Measurements from ENCODE around the gene ATPAF2. TPM values are rescaled to one million over a fixed set of nuclear protein-coding genes. Genes with fewer than 3 reads are reported as not detected.

ATPAF2 gene
- 10 to 100 TPM in 2 of 3 donors, 1 to 10 TPM in 1; 8.8 to 16.5 (median 15.0) TPM for polyA plus RNA-seq

DNA sequence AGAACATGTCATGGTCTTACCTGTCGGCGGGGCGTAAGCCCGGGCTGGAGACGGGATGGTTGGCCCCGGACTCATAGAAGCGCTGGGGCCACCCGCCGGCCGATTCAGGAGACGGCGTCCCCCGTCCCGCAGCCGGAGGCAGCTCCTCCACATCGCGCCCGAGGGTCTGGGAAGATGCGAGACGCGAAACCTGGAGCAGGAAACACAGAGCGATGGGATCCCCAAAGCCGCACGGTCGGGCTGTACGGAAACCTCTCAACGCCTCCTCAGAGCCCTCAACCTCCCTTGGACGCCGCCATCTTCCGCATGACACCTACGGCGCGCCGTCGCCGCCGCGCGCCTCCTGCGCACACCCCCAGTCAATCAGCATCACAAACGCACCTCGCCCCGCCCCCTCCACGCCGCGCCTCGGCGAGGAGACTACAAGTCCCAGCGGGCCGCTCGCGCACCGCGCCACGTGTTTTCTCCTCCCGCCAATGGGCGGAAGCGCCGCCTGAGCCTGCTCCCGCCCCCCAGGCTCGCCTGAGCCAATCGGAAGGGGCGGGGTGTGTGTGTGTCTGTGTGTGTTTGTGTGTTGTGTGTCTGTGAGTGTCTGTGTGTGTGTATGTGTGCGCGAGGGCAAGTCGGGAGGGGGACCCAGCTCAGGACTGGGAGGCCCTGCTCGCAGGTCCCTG lies at the start of gene ATPAF2, which contains the start of gene GID4:
Gene ATPAF2, minus strand, starts transcription at position 308 of the 674 bp plus-strand sequence. Its CDS starts 155 bp downstream, at position 153.
Gene GID4, plus strand, starts transcription at position 548 of the 674 bp plus-strand sequence. Its CDS starts 57 bp downstream, at position 605.
- WGBS, 3 donors = 0 to 1% (median 1%) methylated on average over 65 to 67 of the region's 67 CpGs
- no peak within 1 kb of the TSS for H3K27ac ChIP-seq (ENCODE audit: low read depth, low read length)

DNA sequence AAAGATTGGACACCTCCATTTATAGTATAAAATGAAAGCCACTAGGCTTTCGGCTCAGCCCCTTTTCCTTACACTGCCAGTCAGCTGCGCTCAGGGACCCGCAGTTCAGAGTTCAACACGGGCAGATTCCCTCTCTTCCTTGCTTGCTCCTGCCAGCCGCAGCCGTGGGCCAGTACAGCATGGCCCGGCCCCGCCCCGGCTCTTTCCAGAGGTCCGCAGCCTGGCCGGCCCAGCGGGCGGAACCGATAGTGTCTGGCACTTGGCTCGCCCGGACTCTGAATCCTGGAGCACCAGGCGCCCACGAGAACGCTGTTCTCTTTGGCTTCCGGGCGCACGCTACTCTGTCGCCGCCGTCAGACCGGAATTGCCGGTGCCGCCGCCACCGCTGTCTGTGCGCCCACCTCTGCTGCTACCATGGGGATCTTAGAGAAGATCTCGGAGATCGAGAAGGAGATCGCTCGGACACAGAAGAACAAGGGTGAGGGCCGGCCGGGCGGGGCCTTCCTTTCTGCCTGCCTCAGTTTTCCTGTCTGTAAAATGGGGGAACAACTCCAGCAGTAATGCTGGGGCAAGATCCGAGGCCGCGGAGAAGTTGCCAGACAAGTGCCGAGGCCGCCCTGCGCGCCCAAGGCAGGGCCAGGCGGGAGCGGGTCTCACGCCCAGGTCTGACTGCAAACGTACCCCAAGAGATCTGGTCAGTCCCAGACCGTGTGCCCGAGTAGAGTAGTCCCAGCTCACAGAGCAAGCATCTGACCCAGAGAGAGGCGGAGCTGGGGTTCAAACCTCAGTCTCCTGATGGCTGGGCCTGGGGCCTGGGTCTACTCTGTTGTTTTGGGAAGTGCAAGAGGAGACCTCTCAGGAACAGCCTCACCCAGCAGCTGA lies 48.9 kb upstream of the ATPAF2 start, which contains the start of gene DRG2:
Gene DRG2, plus strand, starts transcription at position 339 of the 882 bp plus-strand sequence. Its CDS starts 76 bp downstream, at position 415.
- WGBS, 3 donors = 0 to 1% (median 1%) methylated on average over 52 of the region's 52 CpGs
- H3K27ac ChIP-seq (ENCODE audit: low read depth, low read length) = no peak within 1 kb of the TSS

DNA sequence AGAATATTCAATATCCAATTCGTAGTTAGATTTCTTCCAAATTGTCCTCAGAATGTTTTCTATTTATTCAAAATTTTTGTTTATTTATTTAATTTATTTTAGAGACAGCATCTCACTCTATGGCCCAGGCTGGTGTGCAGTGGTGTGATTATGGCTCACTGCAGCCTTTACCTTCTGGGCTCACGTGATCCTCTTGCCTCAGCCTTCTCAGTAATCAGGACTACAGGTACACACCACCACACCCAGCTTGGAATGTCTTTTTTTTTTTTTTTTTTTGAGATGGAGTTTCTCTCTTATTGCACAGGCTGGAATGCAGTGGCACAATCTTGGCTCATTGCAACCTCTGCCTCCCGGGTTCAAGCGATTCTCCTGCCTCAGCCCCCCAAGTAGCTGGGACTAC lies 45.3 kb upstream of the ATPAF2 start:
- 83 to 88% (median 84%) methylated on average over 4 of the region's 4 CpGs for WGBS, 3 donors
- H3K27ac ChIP-seq (ENCODE audit: low read depth, low read length) = no peak overlapping the region

DNA sequence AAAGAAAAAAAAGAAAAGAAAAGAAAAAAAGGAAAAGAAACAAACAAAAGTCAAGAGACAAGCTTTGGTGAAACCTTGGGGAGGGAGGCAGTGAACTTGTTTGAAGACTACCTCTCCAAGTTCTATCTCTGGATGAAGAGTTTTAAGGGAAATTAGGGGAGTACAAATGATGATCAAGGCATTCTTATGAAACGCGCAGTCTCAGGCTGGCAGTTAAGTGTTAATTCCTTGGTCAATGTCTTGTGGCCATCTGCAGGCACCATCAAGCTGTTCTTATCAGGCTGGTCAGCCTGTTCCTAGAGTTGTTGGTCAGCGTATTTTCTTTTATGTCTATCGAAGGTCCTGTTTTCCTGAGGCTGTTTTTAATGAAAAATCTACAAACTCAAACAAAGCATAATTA lies 40.6 kb upstream of the ATPAF2 start:
- 60 to 75% (median 73%) methylated on average over 4 of the region's 4 CpGs for WGBS, 3 donors
- no peak overlapping the region for H3K27ac ChIP-seq (ENCODE audit: low read depth, low read length)

DNA sequence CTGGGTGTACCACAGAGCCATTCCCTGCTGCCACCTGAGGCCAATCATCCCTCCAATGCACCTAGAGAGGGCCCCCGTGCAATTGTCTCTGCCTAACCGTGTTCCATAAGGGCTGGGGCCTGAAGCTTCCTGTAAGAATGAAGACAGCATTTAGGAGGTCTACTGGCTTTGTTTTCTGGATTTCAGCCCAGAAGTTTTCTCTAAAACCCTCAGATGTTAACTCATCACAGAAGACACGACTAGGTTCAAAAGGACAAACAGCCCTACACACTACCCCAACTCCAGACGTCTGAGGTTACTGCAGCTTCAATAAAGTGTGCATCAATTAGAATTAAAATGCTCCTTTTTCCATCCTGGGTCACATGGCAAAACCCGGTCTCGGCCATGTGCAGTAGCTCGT lies 38.0 kb upstream of the ATPAF2 start:
- no peak overlapping the region for H3K27ac ChIP-seq (ENCODE audit: low read depth, low read length)
- WGBS, 3 donors = 59 to 75% (median 60%) methylated on average over 7 of the region's 7 CpGs

DNA sequence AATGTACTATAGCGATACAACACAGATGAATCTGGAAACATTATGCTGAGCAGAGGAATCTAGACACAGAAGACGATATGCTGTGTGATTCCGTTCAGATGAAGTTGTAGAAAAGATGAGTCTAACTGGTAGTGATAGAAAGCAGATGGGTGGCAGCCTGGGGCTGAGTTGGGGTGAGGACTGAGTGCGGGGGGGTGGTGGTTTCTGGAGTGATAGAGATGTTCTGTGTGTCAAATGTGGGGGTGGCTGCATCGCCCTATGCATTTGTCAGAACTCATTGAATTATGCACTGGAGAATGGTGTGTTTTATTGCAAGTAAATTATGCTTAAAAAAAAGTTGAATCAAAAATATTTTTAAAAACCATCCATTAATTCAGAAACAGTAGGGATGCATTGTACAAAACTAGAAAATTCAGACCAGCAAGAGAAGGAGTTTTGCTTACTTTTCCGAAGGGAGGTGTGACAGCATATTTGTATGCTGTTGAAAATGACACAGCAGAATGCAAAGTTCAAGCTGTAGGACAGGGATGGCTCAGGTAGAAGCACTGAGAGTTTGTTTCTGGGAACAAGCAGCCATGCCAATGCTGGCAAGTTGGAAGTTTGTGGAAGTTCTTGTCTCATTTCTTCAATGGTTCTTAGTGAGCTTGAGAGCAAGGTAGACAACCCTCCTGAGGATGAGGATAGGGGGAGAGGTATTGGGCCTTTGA lies 35.8 kb upstream of the ATPAF2 start:
- WGBS, 3 donors = 68 to 76% (median 71%) methylated on average over 6 of the region's 6 CpGs

DNA sequence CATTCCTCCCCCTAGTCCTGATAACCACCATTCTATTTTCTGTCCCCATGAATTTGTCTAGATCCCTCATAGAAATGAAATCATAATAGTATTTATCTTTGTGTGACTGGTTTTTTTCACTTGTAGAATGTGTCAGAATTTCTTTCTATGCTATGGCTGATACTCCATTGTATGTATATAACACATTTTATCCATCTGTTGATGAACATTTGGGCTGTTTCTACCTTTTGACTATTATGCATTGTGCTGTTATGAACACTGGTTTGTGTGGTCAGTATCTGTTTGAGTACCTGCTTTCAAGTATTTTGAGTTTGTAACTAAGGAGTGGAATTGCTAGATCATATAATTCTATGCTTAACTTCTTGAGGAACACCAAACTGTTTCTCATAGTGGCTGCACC lies 32.8 kb upstream of the ATPAF2 start:
- H3K27ac ChIP-seq (ENCODE audit: low read depth, low read length) = no peak overlapping the region

More for the DNA sequence above, 35.8 kb upstream of the ATPAF2 start:
- no peak overlapping the region for H3K27ac ChIP-seq (ENCODE audit: low read depth, low read length)

DNA sequence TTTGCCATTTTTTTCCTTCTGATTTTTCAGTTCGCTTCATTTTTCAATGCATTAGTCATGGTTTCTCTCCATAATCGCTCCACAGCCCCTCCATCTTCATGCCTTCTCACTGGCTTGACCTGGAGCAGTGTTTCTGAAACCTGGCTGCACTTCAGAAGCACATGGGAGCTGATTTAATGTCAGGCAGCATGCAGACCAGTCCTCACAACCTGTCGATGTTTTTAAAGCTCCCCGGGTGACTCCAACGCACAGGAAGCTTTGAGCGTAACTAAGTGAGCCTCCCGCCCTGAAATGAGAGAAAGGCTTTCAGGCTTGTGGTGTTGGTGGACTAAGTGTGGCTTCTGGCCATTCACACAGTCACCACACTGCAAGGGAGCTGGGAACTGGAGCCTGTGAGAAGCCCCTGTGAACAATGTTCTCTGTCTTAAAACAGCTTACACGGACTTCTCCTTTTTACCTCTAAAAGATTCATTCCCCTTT lies 31.9 kb upstream of the ATPAF2 start:
- 13 to 21% (median 15%) methylated on average over 8 of the region's 8 CpGs for WGBS, 3 donors

DNA sequence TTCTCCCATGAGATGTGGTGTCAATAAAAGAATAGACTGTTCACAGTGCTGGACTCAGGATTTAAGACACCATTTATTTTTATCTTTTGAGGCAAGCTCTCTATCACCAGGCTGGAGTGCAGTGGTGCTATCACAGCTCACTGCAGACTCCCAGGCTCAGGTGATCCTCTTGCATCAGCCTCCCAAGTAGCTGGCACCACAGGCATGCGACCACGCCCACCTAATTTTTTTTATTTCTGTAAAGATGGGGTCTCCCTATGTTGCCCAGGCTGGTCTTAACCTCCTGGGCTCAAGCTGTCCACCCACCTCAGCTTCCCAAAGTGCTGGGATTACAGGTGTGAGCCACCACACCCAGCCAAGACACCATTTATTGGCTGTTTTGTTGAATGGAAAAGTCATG lies 30.1 kb upstream of the ATPAF2 start:
- no peak overlapping the region for H3K27ac ChIP-seq (ENCODE audit: low read depth, low read length)
- 93 to 98% (median 97%) methylated on average over 2 of the region's 2 CpGs for WGBS, 3 donors

More for the DNA sequence above, 31.9 kb upstream of the ATPAF2 start:
- H3K27ac ChIP-seq (ENCODE audit: low read depth, low read length) = no peak overlapping the region

DNA sequence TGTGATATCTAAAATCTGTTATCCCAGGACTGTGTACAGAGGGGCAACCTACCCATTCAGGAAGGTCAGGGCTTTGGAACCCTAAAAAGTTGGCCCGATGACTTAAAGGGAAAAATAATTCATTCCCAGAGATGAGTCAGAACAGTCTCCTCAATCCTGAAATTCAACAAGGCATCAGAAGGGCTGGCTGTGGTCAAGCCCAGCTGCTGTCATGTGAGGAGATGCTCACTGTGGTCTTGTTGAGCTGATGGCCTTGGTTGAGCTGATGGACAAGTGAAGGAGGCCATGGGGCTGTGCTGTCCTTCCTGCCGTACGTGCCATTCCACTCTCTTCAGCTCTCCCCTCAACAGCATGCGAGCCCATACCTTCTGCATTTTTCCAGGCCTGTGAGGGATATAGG lies 27.9 kb upstream of the ATPAF2 start:
- 94 to 98% (median 97%) methylated on average over 4 of the region's 4 CpGs for WGBS, 3 donors
- H3K27ac ChIP-seq (ENCODE audit: low read depth, low read length) = no peak overlapping the region

DNA sequence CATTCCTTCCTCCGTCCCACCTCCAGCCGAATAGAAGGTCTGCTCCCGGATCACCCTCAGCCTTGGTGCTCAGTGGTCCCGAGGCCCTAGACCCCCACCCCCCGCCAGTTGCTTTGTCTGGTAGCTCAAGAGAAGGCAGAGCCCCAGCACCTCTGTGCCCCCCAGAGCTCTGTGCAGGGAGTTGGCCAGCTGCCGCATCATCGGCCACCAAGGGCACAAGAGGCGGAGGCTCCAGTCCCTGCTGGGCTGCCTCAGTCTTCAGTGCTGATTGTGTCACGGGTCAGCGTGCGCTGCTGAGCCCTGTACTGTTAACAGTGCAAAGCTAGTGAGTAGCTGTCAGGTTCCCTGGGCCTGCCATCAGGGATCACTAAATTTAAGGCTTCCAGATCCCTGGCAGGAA lies 26.6 kb upstream of the ATPAF2 start:
- WGBS, 3 donors = 96 to 97% (median 97%) methylated on average over 11 of the region's 11 CpGs

DNA sequence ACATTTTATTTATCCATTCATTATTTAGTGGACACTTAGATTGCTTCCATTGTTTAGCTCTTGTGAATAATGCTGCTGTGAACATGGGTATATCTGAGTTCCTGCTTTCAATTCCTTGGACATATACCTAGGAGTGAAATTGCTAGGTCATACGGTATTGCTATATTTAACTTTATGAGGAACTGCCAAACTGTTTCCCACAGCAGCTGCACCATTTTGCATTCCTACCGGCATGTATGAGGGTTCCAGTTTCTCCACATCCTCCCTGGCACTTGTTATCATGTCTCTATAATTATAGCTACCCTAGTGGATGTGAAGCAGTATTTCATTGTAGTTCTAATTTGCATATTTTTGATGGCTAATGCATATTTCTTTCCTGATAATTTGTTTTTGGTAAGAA lies 25.1 kb upstream of the ATPAF2 start:
- 59 to 75% (median 61%) methylated on average over 2 of the region's 2 CpGs for WGBS, 3 donors
- H3K27ac ChIP-seq (ENCODE audit: low read depth, low read length) = no peak overlapping the region

More for the DNA sequence above, 26.6 kb upstream of the ATPAF2 start:
- H3K27ac ChIP-seq (ENCODE audit: low read depth, low read length) = no peak overlapping the region

DNA sequence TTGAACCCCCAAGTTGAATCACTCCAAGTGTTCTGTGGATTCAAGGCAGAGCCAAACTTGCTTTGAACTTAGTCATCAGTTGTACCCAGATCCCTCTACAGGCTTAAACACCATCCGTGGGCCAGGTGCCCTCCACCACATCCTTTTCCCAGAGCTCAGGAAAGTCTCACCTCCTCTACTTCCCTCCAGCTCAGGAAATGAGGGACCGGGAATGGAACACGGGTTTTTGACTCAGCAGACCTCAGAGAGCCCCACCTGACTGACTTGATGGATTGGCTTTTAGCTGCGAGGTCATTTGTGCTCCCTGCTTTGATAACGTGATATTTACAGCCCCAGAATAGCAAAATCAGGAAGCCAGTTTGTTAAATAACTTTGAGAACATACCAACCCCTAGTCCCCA lies 20.3 kb upstream of the ATPAF2 start:
- H3K27ac ChIP-seq (ENCODE audit: low read depth, low read length) = no peak overlapping the region
- 56 to 71% (median 59%) methylated on average over 5 of the region's 5 CpGs for WGBS, 3 donors

DNA sequence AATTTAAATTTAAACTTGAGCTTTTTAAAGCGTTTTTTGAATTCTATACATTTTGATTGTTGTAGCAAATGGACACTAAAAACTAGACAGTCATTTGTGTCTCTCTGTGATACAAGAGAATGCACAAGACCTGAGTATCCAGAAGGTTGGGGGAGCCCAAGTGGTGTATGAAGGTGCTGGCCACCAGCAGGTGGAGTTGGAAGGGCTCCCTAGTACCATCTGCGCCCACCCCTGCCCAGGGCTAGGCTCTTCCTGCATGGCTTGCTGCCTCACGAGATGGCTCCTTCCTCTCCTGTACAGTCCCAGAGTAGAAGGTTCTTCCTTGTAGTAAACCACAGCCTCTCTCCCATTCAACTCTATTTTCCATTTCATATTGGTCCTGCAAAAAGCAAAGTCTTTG lies 17.2 kb upstream of the ATPAF2 start:
- WGBS, 3 donors = 78 to 91% (median 86%) methylated on average over 3 of the region's 3 CpGs
- H3K27ac ChIP-seq (ENCODE audit: low read depth, low read length) = no peak overlapping the region

DNA sequence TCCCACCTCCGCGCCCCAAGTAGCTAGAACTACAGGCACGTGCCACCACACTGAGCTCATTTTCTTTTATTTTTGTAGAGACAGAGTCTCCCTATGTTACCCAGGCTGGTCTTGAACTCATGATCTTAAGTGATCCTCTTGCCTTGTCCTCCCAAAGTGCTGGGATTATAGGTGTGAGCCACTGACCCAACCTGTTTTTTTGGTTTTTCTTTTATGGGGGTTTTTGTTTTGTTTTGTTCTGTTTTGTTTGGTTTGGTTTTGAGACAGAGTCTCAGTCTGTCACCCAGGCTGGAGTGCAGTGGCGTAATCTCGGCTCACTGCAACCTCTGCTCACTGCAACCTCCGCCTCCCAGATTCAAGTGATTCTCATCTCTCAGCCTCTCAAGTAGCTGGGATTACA lies 16.6 kb upstream of the ATPAF2 start:
- WGBS, 3 donors = 93 to 98% (median 93%) methylated on average over 6 of the region's 6 CpGs
- H3K27ac ChIP-seq (ENCODE audit: low read depth, low read length) = no peak overlapping the region

DNA sequence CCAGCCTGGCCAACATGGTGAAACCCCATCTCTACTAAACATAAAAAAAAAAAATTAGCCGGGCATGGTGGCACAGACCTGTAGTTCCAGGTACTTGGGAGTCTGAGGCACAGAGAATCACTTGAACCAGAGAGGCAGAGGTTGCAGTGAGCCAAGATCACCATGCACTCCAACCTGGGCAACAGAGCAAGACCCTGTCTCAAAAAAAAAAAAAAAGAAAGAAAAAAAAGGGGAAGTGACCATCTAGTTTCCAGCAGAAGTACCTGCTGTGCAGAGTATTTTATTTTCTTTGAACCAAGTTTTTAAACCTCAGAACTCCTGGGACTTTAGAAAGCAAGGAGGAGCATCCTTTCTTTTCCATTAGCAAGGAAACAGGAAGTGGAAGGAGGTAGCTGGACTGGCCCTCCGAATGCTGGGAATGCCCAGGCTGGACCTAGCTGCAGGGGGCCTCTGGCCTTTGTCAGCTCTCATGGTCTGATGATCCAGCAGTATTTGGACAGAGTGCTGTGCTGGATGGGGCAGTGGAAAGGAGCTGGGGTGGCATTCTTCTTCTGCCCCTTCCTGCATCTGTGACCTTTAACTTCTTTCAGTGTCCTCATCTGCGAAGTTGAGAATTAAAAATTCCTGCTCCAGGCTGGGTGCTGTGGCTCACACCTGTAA lies 6.9 kb upstream of the ATPAF2 start:
- 85 to 88% (median 87%) methylated on average over 3 of the region's 3 CpGs for WGBS, 3 donors
- no peak overlapping the region for H3K27ac ChIP-seq (ENCODE audit: low read depth, low read length)

DNA sequence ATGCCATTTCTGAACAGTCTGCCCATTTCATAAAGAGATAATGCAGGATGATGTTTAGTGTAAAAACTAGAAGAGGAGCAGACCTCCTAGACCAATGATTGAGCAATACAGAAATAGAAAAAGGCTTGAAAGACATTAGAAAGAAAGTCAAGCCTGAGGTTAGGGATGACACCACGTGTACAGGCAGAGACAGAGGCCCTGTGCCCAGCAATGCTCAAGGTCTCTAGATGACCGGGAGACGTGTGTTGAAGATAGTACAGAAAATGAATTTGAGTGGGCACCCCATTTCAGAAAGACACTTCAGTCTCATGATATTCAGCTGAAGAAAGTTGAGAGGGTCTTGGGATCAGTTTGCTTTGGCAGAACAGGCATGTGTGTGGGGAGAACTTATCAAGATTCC lies 5.6 kb upstream of the ATPAF2 start:
- WGBS, 3 donors = 77 to 87% (median 81%) methylated on average over 3 of the region's 3 CpGs
- H3K27ac ChIP-seq (ENCODE audit: low read depth, low read length) = no peak overlapping the region

DNA sequence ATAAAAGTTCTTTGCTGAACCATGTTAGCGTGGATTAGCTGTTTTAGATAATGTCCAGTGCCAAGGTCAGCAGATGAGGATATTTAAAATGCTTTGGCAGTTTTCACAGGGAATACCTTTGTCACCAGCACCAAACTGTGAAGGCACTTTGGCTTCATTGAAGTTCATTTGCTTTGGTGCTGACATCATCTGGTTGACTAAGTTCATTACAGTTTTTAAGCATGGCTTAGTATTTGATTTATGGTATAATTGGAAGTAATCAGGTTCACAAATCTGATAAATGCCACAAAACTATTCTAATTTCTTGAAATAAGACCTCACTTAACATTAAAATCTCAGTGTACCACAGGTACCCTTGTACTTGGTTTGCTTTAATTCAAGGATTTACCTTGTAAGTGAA lies 4.5 kb upstream of the ATPAF2 start:
- H3K27ac ChIP-seq (ENCODE audit: low read depth, low read length) = no peak overlapping the region
- WGBS, 3 donors = 19 to 83% (median 74%) methylated on average over 1 of the region's 1 CpG

All from adipose tissue (tissue), 3 donors.